COLO668 (cell line): ENCODE measurements around the gene AAGAB.
"Not testable (repeated sequence)": the region's sequence is repeated elsewhere in the genome, so short reads cannot be mapped to it uniquely, and the experiment has no call there.

Experiments used
- DNase-seq: peaks from one replicate; lab custom pipeline; 2025; ENCODE audit not compliant: unreplicated experiment; lab: John Stamatoyannopoulos, UW

AAGAB gene

DNA sequence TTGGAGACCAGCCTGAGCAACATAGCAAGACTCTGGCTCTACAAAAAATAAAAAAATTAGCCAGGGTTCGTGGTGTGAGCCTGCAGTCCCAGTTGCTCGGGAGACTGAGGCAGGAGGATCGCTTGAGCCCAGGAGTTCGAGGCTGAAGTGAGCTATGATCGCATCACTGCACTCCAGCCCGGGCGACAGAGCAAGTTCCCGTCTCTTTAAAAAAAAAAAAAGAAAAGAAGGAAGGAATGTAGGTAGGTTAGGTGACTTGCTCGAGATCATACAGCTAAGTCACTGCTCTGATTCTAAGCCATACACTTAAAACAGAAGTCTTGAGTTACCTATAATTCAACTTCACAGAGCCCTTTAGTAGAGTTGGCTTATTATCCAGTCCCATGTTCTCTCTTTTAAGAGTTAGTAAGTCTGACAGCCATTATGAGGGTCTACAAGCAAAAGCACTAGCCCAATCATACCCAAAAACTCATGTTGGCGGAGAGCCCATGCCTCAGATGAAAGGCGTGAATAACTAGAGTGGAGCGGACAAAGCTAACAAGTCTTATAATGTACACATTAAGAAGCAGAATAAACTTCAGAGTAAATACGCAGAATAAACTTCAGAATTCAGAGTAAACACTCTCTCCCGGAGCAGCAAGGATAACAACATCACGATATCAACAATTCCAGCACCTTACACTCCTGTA lies 768 bp downstream of the AAGAB start:
- DNase-seq, result no peak

GRCh38 chr15:67253101-67253500 lies 1.4 kb downstream of the AAGAB start:
- DNase-seq, result no peak

DNA sequence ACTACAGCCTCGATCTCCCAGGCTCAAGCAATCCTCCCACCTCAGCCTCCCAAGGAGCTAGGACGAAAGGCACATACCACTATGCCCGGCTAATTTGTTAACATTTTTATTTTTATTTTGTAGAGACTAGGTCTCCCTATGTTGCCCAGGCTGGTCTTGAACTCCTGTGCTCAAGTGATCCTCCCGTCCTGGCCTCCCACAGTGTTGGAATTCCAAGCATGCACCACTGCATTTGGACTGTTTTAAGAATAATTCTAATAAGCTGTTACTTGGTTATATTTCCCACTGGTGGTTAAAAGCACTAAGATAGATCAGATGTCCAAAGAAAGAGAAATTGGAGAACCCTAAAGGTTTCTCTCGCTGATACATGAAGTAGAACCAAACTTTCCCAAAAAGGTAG lies 3.1 kb downstream of the AAGAB start:
- no peak for DNase-seq

DNA sequence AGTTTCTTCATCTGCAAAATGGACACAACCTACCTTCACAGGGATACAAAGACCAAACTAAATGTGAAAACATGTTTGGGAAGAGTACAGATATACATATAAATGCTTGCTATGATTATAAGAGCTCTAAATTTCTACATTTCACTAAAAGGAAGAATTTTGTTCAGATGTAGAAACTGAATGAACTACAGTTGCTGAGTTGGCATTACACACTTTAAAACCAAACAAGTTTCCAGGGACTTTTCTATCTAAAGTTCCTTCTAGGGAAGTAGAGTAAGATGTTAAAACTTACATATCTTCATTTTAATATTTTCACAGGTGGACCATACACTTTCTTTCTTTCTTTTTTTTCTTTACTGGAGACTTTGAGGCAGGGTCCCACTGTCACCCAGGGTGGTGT lies 4.6 kb downstream of the AAGAB start:
- no peak for DNase-seq

DNA sequence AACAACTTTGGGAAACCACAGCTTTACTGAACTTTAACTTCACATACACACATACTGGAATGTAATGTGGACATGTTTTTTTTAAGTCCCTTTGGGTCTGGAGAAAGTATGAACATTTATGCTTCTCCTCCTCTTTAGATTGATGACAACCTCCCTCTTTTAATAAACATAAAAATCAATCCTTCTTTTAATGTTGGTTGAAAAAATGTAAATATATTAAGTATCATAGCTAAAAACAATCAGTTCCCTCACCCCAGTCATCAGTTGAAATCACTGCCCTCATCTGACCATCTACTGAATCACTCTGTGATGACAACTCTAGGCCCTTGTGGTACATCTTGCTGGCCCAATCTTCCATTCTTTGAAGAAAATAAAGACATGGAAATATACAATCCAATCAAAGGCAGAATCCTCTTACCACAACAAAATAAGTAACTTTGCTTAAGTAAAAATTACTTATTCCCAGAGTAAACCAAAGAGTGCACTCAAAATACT lies 6.4 kb downstream of the AAGAB start:
- DNase-seq, result no peak

DNA sequence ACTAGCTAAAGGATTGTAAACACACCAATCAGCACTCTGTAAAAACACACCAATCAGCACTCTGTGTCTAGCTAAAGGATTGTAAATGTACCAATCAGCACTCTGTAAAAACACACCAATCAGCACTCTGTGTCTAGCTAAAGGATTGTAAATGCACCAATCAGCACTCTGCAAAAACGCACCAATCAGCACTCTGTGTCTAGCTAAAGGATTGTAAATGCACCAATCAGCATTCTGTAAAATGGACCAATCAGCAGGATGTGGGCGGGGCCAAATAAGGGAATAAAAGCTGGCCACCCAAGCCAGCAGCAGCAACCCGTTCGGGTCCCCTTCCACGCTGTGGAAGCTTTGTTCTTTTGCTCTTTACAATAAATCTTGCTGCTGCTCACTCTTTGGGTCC lies 7.9 kb downstream of the AAGAB start:
- DNase-seq, result not testable (repeated sequence)

DNA sequence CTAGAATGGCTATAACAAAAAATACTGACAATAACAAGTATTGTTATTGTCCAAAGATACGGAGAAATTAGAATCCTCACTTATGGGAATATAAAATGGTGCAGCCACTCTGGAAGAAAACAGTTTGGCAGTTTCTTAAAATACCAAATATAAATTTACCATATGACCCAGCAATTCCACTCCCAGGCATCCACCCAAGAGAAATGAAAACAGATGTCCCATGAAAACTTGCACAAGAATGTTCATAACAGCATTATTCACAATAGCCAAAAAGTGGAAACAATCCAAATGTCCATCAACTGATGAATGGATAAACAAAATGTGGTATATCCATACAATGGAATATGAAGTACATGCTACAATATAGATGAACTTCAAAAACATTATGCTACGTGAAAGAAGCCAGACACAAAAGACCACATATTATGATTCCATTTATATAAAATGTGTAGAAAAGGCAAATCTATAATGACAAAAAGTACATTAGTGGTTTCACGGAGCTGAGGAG lies 9.4 kb downstream of the AAGAB start:
- DNase-seq, result no peak

GRCh38 chr15:67242708-67243111 lies 11.8 kb downstream of the AAGAB start:
- DNase-seq, result no peak

DNA sequence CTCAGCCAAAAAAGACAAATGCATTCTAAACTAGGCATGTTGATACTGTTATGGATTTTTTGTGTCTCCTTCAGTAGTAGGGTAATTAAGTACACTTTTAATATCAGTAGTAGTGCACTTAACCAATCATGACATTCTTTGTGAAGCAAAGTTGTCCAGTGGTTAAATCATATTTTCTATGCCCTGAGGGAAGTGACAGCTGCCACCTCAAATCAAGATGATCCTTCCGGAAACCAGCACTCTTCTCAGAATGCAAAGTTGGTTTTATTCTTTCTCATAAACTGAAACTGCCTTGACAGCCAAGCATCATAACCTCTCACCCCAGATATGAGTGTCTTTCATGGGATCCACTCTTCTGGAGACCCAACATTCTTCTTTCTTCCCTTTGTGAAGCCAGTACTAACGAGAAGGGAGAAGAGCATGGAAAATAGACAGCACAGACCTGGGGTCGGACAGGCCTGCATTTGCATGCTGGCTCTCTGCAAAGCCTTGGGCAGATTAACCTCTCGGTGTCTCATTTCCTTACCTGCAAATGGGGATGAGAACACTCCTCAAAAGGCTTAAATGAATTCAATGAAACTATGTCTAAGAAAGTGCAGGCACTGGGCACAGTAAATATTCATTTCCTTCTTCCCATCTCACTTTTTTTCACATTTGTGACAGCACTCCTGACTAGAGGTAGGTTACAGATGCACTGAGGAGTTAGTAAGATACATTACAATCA lies 13.2 kb downstream of the AAGAB start:
- no peak for DNase-seq

DNA sequence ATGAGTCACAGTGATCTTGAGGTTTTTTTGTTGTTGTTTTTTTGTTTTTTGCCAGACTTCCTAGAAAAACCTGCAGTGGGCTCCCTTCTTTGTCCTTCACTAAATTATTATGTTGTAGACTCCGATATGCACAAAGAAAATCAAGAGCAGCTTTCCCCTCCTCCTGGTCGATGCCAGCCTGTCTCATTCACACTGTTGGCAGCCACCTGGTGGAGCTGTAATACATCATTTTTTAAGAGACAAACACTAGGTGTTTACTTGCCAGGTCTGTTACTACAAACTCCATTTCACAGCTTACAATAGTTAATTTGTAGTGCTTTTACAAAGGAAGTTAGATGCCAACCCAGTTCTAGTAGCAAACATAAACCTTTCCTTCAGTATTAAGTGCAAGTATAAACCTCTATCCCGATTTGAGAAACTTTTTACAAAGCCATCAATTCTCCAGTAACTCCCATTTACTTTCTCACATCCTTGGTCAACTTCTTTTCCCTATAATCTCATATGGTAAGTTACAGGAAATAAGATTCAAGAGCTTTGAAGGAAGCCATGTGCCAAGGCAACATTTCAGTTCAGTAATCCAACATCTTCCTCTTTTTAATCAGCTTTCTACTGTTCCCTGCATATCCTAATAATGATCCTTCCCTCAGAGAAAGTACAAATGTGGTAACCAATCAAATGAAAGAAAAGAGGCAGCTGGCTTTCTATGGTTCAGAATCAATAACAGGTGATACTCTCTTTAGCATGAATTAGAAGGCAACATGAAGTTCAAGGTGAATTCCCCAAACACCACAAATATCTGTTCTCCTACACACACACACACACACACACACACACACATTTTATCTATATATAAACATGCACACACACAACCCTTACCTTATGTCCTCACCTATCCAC lies 14.0 kb downstream of the AAGAB start:
- peak; percentile 43 for DNase-seq

GRCh38 chr15:67232591-67232990 lies 21.9 kb downstream of the AAGAB start:
- no peak for DNase-seq

DNA sequence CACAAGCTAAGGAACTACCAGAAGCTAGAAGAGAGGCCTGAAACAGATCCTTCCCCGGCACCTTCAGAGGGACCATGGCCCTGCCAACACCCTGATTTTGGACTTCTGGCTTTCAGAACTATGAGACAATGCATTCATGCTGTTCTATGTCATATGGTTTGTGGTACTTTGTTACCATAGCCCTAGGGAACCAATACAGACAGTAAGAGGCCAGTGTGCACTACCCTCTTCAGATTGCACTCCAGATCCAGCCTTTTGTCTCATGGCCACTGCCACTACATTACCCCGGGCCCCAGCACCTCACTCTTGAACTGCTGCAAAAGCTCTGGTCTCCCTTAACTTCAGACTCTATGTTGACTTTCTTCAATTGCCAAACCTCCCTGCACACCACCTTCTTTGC lies 24.0 kb downstream of the AAGAB start:
- DNase-seq, result no peak

DNA sequence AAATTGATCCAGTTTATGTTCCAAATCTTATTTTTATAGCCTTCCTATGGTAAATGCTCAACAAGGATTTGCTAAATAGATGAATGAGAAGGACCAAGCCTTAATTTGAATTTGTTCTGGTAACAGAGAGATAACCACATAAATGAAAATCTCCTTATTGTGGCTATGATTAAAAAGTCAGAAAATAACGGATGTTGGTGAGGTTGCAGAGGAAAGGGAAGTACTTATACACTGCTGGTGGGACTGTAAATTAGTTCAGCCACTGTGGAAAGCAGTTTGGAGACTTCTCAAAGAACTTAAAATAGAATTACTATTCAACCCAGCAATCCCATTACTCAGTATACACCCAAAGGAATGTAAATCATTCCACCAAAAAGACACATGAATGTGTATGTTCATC lies 26.2 kb downstream of the AAGAB start:
- DNase-seq, result no peak

GRCh38 chr15:67227846-67228245 lies 26.6 kb downstream of the AAGAB start:
- DNase-seq, result no peak

- DNase-seq, result no peak
Measured at GRCh38 chr15:67227431-67227830, 27.0 kb downstream of the AAGAB start.

DNA sequence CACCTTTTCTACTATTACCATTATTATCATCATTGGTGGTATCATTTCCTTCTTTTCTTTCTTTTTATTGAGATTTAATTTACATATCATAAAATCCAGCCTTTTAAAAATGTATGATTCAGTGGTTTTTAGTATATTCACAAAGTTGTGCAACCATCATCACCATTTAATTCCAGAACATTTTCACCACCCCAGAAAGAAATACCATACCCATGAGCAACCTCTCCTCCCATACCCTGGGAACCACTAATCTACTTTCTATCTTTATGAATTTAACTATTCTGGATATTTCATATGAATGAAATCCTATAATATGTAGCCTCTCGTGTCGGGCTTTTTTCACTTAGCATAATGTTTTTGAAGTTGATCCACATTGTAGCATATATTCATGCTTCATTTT lies 29.1 kb downstream of the AAGAB start:
- no peak for DNase-seq

DNA sequence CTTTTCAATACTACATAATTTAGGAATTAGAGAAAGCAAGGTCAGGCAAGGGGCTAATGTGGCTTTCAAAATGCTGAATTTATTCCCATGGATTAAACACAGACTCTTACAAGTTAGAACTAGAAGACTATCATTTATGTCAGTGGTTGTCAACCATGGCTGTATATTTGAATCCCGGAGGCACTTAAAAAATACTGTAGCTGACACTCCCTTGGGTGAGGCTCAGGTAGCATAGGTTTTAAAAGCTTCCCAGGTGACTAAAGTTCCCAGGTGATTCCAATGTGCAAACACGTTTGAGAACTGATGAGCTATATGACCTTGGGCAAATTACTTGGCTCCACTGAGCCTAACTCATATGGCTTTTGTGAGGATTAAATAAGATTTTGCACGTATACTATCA lies 29.6 kb downstream of the AAGAB start:
- DNase-seq, result no peak

- no peak for DNase-seq
Measured at GRCh38 chr15:67219288-67219687, 35.2 kb downstream of the AAGAB start.

- DNase-seq, result no peak
Measured at GRCh38 chr15:67218428-67218827, 36.0 kb downstream of the AAGAB start.

DNA sequence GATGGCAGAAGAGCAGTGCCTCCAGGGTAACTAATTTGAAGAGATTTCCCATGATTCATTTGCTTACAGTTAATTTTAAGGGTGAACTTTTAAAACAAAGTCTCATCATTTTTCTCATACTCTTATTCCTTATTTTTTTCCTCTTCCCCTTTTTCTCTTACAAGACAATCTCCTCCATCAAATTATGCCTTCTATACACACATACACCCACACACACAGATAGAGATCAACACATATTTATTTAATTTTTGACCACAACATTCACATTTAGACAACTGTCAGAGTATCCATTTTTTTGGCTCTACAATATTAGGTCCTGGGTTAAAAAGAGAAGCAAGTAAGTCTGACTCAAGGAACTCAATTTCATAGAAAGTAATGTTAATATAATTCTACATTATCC lies 37.6 kb downstream of the AAGAB start:
- DNase-seq, result no peak

- no peak for DNase-seq
Measured at GRCh38 chr15:67215102-67215501, 39.4 kb downstream of the AAGAB start.
